AG09309 (cell line): ENCODE results near the gene EDN1.

Source experiments
- DNase-seq: peaks from one replicate; pipeline ENCODE4 v3.0.0-alpha.2; 2010; ENCODE audit warnings: low read depth
- H3K4me3 ChIP-seq: 2 replicates; pipeline ENCODE4 v1.5.1; 2011; ENCODE audit warnings: mild to moderate bottlenecking, low read depth, low read length, moderate library complexity; ENCODE audit not compliant: control insufficient read depth
- TF ChIP-seq, protein P1 (sequence below): IDR thresholded peaks from 2 replicates; pipeline ENCODE4 v1.5.1; 2011; ENCODE audit warnings: mild to moderate bottlenecking, low read depth, low read length, inconsistent platforms; ENCODE audit not compliant: insufficient read depth, control insufficient read depth; ENCODE audit errors: missing control alignments

Gene EDN1

DNA sequence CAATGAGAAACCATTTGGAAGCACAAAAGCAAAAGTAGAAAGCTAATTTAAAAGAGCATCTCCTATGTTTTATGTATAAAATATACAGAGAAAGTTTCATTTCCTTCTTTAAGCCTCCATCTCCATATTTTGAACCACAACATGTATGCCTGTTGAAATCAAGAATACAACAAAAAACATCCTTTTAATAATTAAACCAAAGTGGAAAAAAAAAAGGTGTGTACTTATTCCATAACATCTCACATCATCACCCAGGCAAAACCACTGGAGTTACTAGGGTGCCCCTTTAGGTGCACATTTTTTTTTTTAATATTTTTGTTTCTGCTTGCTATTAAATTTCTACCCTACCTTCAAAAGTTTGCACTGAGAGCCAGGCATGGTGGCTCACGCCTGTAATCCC, 43.0 kb downstream of the EDN1 start:
- no peak for DNase-seq
- H3K4me3 ChIP-seq: no peak overlapping the region
- TF ChIP-seq, protein P1, sequence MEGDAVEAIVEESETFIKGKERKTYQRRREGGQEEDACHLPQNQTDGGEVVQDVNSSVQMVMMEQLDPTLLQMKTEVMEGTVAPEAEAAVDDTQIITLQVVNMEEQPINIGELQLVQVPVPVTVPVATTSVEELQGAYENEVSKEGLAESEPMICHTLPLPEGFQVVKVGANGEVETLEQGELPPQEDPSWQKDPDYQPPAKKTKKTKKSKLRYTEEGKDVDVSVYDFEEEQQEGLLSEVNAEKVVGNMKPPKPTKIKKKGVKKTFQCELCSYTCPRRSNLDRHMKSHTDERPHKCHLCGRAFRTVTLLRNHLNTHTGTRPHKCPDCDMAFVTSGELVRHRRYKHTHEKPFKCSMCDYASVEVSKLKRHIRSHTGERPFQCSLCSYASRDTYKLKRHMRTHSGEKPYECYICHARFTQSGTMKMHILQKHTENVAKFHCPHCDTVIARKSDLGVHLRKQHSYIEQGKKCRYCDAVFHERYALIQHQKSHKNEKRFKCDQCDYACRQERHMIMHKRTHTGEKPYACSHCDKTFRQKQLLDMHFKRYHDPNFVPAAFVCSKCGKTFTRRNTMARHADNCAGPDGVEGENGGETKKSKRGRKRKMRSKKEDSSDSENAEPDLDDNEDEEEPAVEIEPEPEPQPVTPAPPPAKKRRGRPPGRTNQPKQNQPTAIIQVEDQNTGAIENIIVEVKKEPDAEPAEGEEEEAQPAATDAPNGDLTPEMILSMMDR: no peak

DNA sequence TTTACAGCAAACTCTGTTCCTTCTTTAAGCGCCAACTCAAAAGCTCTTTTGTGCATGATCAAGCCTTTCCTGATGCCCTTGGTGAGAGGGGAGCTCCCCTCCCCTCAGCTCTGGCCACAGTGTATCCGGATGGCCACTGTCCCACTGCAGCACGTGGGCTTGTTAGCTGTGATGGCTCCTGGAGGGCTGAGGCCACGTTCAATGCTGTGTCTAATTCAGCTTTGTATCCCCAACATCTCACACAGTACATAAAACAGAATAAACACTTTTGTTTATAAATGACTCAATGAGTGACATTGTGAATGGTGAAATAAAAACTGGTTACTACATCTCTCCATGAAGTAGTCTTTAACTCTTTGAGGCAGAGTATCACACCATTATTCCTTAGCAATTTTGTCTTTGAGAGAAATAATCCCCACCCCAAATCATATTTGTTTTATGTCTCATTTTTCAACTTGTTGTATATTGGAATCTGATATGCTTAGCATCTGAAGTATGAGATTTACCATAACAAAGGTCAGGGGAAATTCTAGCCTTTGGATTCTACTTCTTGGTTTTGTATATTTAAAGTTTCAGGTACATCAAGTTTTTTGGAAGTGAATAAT, 44.5 kb downstream of the EDN1 start:
- DNase-seq: no peak
- no peak overlapping the region for H3K4me3 ChIP-seq
- TF ChIP-seq, protein P1: no peak

DNA sequence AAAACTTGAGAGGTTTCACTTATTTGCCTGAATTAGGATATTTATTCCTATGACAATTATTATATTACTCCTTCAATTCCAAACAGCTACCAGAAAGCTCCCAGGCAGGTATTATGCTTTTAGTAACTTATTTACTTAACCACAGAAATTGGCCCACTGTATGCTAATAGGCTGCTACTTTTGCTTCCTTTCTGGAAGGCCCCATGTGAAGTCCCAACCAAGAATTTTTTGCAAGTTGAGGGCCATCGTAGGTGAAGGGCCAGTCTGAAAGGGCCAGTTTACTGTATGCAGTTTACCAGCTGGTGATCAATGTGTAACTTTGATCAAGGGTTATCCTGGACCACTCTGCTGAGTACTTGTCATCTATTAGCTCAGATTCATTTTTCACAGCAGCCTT, 45.0 kb downstream of the EDN1 start:
- no peak overlapping the region for H3K4me3 ChIP-seq
- TF ChIP-seq, protein P1: no peak
- DNase-seq: no peak

DNA sequence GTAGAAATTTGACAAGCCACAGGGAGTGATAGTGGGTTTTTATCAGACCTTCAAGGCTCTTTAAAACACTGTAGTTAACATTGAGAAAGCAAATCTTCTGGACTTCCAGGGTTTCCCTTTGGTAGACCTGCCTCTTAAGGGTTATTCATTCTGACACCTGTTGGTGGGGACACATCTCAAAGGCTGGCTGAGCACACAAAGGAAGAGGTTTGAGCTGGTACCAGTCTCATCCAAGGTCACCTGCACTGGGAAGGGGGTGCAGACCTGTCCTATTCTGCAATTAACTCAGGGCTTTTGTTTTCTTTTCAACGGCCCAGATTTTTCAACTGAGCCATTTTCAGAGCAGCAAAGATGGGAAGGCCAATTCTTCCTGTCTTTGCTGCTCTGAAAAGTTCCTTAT, 45.6 kb downstream of the EDN1 start:
- no peak overlapping the region for H3K4me3 ChIP-seq
- DNase-seq: no peak
- TF ChIP-seq, protein P1: no peak

DNA sequence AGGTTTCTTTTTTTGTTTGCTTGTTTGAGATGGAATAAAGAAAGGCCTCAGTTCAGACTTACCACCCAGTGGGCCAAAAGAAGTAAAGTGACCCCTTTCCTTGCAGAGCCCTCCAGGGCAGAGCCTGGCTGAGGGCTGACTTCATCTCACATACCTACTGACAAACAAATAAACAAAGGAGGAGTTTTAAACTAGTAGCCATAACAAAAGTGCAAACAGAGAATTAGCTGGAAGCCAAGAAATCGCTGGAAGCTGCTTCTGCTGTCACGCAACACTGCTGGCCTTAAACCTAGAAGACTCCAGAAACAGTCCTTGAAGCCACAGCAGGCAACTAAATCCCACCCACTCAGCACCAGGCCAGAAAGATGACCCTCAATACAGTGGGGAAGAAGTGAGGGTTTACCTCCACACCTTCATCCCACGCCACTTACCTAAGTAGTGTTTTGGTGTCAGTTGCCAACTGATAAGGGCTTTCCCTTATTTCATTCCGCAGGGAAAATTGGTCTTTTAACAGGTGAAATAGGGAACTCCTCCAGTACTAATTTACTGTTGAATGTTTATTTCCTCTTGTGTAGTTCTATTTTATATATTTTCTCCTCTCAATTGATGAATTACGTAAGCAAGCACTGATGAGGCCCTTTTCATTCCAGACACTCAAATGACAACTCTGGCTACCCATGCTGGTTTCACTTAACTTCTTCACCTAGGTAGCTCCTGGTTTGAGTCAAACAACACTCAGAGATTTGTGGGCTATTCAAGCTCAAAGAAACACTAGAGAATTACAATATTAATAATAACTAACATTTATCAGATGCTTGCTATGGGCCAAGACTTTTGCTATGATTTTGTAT, 46.2 kb downstream of the EDN1 start:
- TF ChIP-seq, protein P1: no peak
- DNase-seq: no peak
- no peak overlapping the region for H3K4me3 ChIP-seq

DNA sequence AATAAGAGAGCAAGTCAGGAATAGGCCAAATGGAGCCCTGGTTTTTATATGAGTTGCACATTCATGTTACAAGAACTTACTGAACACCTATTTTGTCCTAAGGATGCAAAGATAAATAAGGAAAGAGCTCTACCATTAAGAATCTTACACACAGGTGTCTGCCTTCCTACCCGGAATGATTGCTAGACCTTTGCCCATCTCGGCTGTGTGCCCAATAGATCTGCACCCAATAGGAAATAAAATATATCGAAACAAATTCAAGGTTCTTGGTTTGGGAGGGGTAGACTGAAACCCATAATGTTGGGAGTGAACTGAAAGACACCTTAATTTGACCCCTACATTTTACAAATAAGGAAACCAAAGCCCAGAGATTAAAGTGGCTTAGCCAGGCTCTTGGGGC, 48.9 kb downstream of the EDN1 start:
- H3K4me3 ChIP-seq: no peak overlapping the region
- TF ChIP-seq, protein P1: no peak
- no peak for DNase-seq
